GM18909 (cell line): ENCODE measurements around the gene BPGM.
A peak's percentile ranks its signal among the peaks of the same experiment; 100 is the strongest.

Experiments used
- ATAC-seq: cut with Tn5 transposase; IDR thresholded peaks from one replicate; pipeline ENCODE4 v1.9.1; 2021; ENCODE audit warnings: mild to moderate bottlenecking; ENCODE audit not compliant: unreplicated experiment, poor library complexity

The BPGM gene

GRCh38 chr7:134646425-134647305, at the start of gene BPGM:
BPGM (plus strand) TSS chr7:134646853; CDS start chr7:134661508, 14,655 bp downstream.
- peak; percentile 98 for ATAC-seq

- no peak for ATAC-seq
These were observed 47.3 kb upstream of the BPGM start for GRCh38 chr7:134599371-134599770.

GRCh38 chr7:134601459-134601858, 45.2 kb upstream of the BPGM start:
- no peak for ATAC-seq

- ATAC-seq, result no peak
These were observed 43.7 kb upstream of the BPGM start for GRCh38 chr7:134602881-134603451.

GRCh38 chr7:134605978-134606923, 40.4 kb upstream of the BPGM start:
- peak; percentile 72 for ATAC-seq

- no peak for ATAC-seq
These were observed 35.0 kb upstream of the BPGM start for GRCh38 chr7:134611611-134612151.

GRCh38 chr7:134612197-134612596, 34.5 kb upstream of the BPGM start:
- ATAC-seq, result no peak

- ATAC-seq, result no peak
These were observed 32.9 kb upstream of the BPGM start for GRCh38 chr7:134613623-134614347.

GRCh38 chr7:134616611-134617010, 30.0 kb upstream of the BPGM start:
- no peak for ATAC-seq

GRCh38 chr7:134618756-134619530, 27.7 kb upstream of the BPGM start:
- ATAC-seq, result no peak

- ATAC-seq, result no peak
These were observed 26.9 kb upstream of the BPGM start for GRCh38 chr7:134619627-134620331.

GRCh38 chr7:134622303-134622995, 24.2 kb upstream of the BPGM start:
- no peak for ATAC-seq

- ATAC-seq, result no peak
These were observed 23.5 kb upstream of the BPGM start for GRCh38 chr7:134623193-134623592.

GRCh38 chr7:134625550-134625949, 21.1 kb upstream of the BPGM start:
- no peak for ATAC-seq

GRCh38 chr7:134627109-134627774, 19.4 kb upstream of the BPGM start:
- no peak for ATAC-seq

GRCh38 chr7:134627775-134628153, 18.9 kb upstream of the BPGM start:
- no peak for ATAC-seq

- no peak for ATAC-seq
These were observed 17.2 kb upstream of the BPGM start for GRCh38 chr7:134629445-134629844.
